Measurements from ENCODE around the gene LMF1.

DNA sequence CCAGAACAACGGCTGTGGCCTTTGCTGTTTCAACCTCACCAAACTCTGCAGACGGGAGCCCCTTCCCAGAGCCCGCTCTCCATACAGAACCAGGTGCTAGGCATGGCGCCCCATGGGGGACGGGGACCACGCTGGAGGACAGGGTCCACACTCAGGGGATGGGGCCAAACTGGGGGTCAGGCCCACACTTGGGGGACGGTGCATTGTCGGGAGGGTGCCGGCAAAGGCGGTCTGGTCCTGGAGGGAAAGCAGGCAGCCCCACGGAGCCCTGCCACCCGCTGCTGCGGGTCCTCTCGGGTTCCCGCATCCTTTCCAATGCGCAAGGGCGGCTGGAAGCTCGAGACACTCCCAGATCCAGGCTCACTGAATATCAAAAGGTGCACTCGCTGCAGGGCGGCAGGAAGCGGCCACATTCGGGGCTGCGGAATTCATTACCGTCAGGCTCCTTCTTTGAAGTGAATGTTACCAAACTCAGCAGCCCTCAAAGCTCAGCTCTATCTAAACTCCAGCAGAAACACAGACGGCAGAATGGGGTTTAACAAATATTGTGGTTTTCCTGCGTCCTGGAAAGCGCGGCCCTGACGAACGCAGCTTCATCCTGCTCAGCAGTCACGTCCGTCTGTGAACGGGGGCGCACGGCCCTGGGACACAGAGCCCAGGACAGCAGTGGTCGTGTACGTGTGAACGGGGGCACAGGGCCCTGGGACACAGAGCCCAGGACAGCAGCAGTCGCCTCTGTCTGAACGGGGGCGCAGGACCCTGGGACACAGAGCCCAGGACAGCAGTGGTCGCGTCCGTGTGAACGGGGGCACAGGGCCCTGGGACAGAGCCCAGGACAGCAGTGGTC, 41.3 kb downstream of the LMF1 start:
- TF ChIP-seq, protein P1, sequence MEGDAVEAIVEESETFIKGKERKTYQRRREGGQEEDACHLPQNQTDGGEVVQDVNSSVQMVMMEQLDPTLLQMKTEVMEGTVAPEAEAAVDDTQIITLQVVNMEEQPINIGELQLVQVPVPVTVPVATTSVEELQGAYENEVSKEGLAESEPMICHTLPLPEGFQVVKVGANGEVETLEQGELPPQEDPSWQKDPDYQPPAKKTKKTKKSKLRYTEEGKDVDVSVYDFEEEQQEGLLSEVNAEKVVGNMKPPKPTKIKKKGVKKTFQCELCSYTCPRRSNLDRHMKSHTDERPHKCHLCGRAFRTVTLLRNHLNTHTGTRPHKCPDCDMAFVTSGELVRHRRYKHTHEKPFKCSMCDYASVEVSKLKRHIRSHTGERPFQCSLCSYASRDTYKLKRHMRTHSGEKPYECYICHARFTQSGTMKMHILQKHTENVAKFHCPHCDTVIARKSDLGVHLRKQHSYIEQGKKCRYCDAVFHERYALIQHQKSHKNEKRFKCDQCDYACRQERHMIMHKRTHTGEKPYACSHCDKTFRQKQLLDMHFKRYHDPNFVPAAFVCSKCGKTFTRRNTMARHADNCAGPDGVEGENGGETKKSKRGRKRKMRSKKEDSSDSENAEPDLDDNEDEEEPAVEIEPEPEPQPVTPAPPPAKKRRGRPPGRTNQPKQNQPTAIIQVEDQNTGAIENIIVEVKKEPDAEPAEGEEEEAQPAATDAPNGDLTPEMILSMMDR (conservative IDR thresholded peaks at IDR 0.05; ENCODE audit: low read depth, low read length): no peak
- no peak for TF ChIP-seq CEBPB (IDR thresholded peaks at IDR 0.05; ENCODE audit: low read depth, low read length)
- no peak for TF ChIP-seq POLR2A (IDR thresholded peaks at IDR 0.05; ENCODE audit: low read depth, low read length)
- TF ChIP-seq RAD21 (IDR thresholded peaks at IDR 0.05; ENCODE audit: low read length): no peak
- no peak for TF ChIP-seq MXI1 (IDR thresholded peaks at IDR 0.05; ENCODE audit: borderline replicate concordance, low read depth, low read length)
- TF ChIP-seq USF2 (IDR thresholded peaks at IDR 0.05; ENCODE audit: low read depth, low read length): no peak
- TF ChIP-seq RCOR1 (IDR thresholded peaks at IDR 0.05; ENCODE audit: insufficient replicate concordance, low read length): no peak
- TF ChIP-seq, protein P2, sequence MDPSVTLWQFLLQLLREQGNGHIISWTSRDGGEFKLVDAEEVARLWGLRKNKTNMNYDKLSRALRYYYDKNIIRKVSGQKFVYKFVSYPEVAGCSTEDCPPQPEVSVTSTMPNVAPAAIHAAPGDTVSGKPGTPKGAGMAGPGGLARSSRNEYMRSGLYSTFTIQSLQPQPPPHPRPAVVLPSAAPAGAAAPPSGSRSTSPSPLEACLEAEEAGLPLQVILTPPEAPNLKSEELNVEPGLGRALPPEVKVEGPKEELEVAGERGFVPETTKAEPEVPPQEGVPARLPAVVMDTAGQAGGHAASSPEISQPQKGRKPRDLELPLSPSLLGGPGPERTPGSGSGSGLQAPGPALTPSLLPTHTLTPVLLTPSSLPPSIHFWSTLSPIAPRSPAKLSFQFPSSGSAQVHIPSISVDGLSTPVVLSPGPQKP (IDR thresholded peaks at IDR 0.05; ENCODE audit: borderline replicate concordance, low read depth, low read length): no peak
- no peak for TF ChIP-seq MAFK (IDR thresholded peaks at IDR 0.05; ENCODE audit: low read depth, low read length)
